NB4 (cell line): ENCODE results near the gene MYCBP2.
"Not testable (repeated sequence)": the region's sequence is repeated elsewhere in the genome, so short reads cannot be mapped to it uniquely, and the experiment has no call there.

ENCODE experiments used
- DNase-seq: peaks from one replicate; pipeline ENCODE4 v3.0.0; 2010; ENCODE audit warnings: low read depth
- H3K4me3 ChIP-seq: one replicate; pipeline ENCODE4 v1.5.1; 2011; ENCODE audit warnings: mild to moderate bottlenecking, low read depth, low read length, moderate library complexity
- MYC ChIP-seq: IDR thresholded peaks from 2 replicates; pipeline ENCODE4 v1.6.1; 2011; ENCODE audit warnings: low read depth, low read length
- POLR2A ChIP-seq: IDR thresholded peaks from 2 replicates; pipeline ENCODE4 v1.6.1; 2011; ENCODE audit warnings: mild to moderate bottlenecking; ENCODE audit not compliant: insufficient read length; ENCODE audit errors: extremely low read depth
- TF ChIP-seq, protein P1 (sequence below): IDR thresholded peaks from 2 replicates; pipeline ENCODE4 v1.6.1; 2011; ENCODE audit warnings: low read depth, low read length
- TF ChIP-seq, protein P2 (sequence below): IDR thresholded peaks from one replicate; pipeline ENCODE4 v1.5.1; 2012; ENCODE audit warnings: low read depth, low read length

MYCBP2 gene

DNA sequence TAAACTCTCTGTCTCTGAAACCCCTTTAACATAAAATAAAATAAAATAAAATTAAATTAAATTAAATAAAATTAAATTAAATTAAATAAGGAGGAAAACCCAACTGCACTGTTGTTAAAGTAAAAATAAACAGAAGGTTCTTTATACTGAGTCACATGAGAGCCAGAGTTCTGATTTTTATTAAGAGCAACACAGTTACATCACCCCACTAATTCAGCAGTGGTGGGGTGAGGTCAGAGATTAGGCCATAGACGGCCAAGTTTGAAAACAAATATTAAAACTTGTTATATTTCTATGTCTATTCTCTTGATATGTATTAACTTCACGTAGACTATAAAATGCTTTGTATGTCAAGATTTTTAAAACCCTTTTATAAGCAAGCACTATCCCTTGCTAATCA, 59.5 kb downstream of the MYCBP2 start:
- no peak for DNase-seq
- no peak for TF ChIP-seq MYC
- TF ChIP-seq POLR2A, result no peak
- TF ChIP-seq, protein P1, sequence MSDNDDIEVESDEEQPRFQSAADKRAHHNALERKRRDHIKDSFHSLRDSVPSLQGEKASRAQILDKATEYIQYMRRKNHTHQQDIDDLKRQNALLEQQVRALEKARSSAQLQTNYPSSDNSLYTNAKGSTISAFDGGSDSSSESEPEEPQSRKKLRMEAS, result no peak
- TF ChIP-seq, protein P2, sequence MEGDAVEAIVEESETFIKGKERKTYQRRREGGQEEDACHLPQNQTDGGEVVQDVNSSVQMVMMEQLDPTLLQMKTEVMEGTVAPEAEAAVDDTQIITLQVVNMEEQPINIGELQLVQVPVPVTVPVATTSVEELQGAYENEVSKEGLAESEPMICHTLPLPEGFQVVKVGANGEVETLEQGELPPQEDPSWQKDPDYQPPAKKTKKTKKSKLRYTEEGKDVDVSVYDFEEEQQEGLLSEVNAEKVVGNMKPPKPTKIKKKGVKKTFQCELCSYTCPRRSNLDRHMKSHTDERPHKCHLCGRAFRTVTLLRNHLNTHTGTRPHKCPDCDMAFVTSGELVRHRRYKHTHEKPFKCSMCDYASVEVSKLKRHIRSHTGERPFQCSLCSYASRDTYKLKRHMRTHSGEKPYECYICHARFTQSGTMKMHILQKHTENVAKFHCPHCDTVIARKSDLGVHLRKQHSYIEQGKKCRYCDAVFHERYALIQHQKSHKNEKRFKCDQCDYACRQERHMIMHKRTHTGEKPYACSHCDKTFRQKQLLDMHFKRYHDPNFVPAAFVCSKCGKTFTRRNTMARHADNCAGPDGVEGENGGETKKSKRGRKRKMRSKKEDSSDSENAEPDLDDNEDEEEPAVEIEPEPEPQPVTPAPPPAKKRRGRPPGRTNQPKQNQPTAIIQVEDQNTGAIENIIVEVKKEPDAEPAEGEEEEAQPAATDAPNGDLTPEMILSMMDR, result no peak
- H3K4me3 ChIP-seq, result no peak overlapping the region

DNA sequence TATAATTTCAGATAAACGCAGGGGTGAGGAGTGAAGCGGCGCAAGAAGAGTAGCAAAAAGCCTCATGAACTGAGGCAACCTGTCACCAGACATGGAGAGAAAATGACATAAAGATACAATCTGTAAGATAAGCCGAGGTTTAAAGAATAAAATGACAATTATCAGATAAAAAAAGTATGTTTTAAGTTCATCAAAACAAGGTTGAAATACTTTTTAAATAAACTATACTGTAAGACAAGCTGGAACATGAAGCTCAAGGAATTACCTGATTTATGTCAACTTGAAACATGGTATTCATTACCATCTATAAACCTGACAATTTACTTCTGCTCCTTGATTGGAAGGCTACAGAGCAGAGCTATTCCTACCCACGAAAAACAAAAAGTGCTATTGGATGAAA, 61.6 kb downstream of the MYCBP2 start:
- no peak for TF ChIP-seq MYC
- TF ChIP-seq POLR2A, result no peak
- TF ChIP-seq, protein P1, result no peak
- TF ChIP-seq, protein P2, result no peak
- no peak for DNase-seq
- H3K4me3 ChIP-seq, result no peak overlapping the region

DNA sequence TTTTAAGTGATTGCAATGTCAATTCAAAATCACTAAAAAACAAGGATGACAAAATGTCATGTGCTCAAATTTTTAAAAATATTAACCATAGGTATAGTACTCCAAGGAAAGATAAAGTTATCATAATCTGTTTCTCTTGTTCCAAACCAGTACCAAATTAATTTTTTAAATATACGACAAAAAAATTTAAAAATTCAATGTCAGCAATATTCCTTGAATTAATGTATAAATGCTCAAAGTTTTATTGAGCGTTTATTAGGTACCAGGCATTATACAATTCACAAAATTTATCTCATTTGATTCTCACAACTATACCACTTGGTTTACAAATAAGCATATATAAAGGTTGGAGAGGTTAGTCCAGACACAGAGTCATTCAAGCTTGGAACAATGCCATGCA, 64.7 kb downstream of the MYCBP2 start:
- H3K4me3 ChIP-seq, result no peak overlapping the region
- no peak for DNase-seq
- TF ChIP-seq, protein P1, result no peak
- TF ChIP-seq POLR2A, result no peak
- TF ChIP-seq, protein P2, result no peak
- TF ChIP-seq MYC, result no peak

DNA sequence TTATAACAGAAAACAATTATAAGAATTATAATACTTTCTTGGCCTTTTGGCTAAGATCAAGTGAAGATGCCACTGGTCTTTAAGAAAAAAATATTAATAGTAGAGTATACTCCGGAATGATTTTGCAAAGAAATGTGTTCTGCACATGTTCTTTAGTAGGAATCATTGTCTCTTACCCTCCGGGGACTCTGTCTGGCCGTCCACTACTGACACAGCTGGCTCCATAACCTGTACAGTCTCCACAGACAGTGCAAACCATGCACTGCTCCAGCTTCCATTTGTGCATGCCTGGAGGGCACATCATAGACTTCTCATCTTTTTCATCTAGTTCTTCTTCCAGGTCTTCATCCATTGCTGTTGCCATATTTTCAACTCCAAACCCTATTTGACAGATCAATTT, 75.9 kb downstream of the MYCBP2 start:
- TF ChIP-seq POLR2A (no peak), MYC (no peak)
- TF ChIP-seq, protein P1, result no peak
- TF ChIP-seq, protein P2, result no peak
- no peak overlapping the region for H3K4me3 ChIP-seq
- DNase-seq, result no peak

DNA sequence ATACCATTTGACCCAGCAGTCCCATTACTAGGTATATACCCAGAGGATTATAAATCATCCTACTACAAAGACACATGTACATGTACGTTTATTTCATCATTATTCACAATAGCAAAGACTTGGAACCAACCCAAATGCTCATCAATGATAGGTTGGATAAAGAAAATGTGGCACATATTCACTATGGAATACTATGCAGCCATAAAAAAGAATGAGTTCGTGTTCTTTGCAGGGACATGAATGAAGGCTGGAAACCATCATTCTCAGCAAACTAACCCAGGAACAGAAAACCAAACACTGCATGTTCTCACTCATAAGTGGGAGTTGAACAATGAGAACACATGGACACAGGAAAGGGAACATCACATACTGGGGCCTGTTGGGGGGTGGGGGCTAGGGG, 81.7 kb downstream of the MYCBP2 start:
- H3K4me3 ChIP-seq, DNase-seq: not testable (repeated sequence)

DNA sequence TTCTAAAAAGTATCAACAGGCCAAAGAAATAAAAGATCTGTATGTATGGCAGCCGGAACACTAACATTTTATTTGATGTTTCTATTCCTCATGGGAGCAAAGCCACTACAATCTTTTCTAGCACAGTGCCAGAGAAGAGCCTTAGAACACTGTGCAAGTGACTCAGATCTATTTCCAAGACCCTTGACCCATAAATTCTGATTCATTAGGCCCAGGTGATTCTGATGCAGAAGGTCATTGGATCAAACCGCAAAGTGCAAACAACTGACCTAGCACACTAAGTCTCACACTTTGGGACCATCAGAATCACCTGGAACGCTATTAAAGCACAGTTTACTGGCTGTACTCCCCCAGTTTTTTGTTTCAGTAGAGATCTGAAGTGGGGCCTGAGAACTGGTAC, 87.6 kb downstream of the MYCBP2 start:
- no peak for TF ChIP-seq POLR2A
- TF ChIP-seq, protein P2, result no peak
- TF ChIP-seq, protein P1, result no peak
- no peak for TF ChIP-seq MYC
- H3K4me3 ChIP-seq, result no peak overlapping the region
- DNase-seq, result no peak
